Endothelial cell of umbilical vein (primary cell): Measurements from ENCODE around the gene PSMC3.

Source experiments
- EZH2 ChIP-seq: IDR thresholded peaks from 2 replicates; pipeline ENCODE4 v1.6.1; 2012; ENCODE audit warnings: borderline replicate concordance, low read depth, mild to moderate bottlenecking, moderate library complexity, low read length, inconsistent platforms; ENCODE audit not compliant: severe bottlenecking
- FOS ChIP-seq: IDR thresholded peaks from 2 replicates; pipeline ENCODE4 v1.6.1; 2011; ENCODE audit warnings: mild to moderate bottlenecking, low read length, moderate library complexity, borderline replicate concordance; ENCODE audit not compliant: insufficient read depth
- GATA2 ChIP-seq: IDR thresholded peaks from 2 replicates; pipeline ENCODE4 v1.7.0; 2011; ENCODE audit warnings: low read depth, mild to moderate bottlenecking, moderate library complexity, mixed read lengths, low read length; ENCODE audit not compliant: insufficient read length, insufficient read depth
- JUN ChIP-seq: IDR thresholded peaks from 2 replicates; pipeline ENCODE4 v1.6.1; 2011; ENCODE audit warnings: borderline replicate concordance, low read depth; ENCODE audit not compliant: insufficient read length, insufficient read depth
- MYC ChIP-seq: IDR thresholded peaks from one replicate; pipeline ENCODE4 v1.6.1; 2011; ENCODE audit warnings: mild to moderate bottlenecking, low read depth, low read length
- POLR2A ChIP-seq: IDR thresholded peaks from 2 replicates; pipeline ENCODE4 v1.6.1; 2012; ENCODE audit warnings: low read depth, mild to moderate bottlenecking, control low read depth, low read length
- POLR2AphosphoS5 ChIP-seq: IDR thresholded peaks from 2 replicates; pipeline ENCODE4 v1.6.1; 2012; ENCODE audit warnings: low read depth, mild to moderate bottlenecking, control low read depth, low read length, moderate library complexity; ENCODE audit not compliant: insufficient read depth
- TF ChIP-seq, protein P1 (sequence below), 2 donors: IDR thresholded peaks; 1 replicate in 1 of 2; 2 replicates in 1 of 2; pipeline ENCODE4 v1.5.1; 2011; ENCODE audit warnings: low read length in 2 of 2, mild to moderate bottlenecking in 2 of 2, moderate library complexity in 2 of 2, control low read depth in 1 of 2, inconsistent platforms in 1 of 2, low read depth in 1 of 2; ENCODE audit not compliant: insufficient read depth in 1 of 2; ENCODE audit errors: extremely low read depth in 1 of 2
- TF ChIP-seq, protein P2 (sequence below): IDR thresholded peaks from 2 replicates; pipeline ENCODE4 v1.6.1; 2011; ENCODE audit not compliant: insufficient read depth, insufficient read length

DNA sequence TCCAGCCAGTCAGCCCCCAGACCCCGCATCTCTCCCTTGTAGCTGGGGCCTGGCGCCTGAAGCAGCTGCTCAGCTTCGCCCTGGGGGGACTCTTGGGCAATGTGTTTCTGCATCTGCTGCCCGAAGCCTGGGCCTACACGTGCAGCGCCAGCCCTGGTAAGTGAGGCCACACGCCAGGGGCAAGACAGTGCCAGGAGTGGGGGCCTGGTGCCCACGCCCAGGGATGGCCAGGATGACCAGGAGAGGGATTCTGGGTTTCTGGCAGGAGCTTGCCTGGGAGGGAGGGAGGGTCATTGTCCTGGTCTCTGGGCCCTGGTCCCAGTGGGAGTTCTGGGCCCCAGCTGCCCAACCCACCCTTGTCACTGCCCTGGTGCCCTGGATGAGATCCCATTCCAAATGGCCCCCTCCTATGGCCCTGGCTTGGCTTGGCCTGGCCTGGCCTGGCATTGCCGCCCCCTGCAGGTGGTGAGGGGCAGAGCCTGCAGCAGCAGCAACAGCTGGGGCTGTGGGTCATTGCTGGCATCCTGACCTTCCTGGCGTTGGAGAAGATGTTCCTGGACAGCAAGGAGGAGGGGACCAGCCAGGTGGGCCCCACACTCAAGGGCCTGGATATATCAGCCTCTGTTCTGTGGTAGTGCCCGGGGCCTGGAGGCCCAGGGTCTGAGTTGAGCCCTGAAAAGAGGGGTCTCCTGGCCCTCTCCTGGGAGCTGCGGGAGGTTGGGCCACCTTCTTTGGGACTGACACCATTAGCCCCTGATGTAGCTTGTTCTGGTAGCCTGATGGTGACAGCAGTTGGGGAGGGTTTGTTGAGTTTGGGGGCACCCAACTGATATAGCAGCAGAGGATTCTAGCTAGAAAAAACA, 14.1 kb downstream of the PSMC3 start:
- TF ChIP-seq GATA2 (no peak), POLR2A (no peak), POLR2AphosphoS5 (no peak), EZH2 (no peak), FOS (no peak), JUN (no peak), MYC (no peak)
- TF ChIP-seq, protein P1, sequence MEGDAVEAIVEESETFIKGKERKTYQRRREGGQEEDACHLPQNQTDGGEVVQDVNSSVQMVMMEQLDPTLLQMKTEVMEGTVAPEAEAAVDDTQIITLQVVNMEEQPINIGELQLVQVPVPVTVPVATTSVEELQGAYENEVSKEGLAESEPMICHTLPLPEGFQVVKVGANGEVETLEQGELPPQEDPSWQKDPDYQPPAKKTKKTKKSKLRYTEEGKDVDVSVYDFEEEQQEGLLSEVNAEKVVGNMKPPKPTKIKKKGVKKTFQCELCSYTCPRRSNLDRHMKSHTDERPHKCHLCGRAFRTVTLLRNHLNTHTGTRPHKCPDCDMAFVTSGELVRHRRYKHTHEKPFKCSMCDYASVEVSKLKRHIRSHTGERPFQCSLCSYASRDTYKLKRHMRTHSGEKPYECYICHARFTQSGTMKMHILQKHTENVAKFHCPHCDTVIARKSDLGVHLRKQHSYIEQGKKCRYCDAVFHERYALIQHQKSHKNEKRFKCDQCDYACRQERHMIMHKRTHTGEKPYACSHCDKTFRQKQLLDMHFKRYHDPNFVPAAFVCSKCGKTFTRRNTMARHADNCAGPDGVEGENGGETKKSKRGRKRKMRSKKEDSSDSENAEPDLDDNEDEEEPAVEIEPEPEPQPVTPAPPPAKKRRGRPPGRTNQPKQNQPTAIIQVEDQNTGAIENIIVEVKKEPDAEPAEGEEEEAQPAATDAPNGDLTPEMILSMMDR (IDR thresholded peaks at IDR 0.05; ENCODE audit: extremely low read depth in 1 of 2, insufficient read depth in 1 of 2, low read depth in 1 of 2, low read length in 2 of 2), result peak; percentile 84 to 96
- TF ChIP-seq, protein P2, sequence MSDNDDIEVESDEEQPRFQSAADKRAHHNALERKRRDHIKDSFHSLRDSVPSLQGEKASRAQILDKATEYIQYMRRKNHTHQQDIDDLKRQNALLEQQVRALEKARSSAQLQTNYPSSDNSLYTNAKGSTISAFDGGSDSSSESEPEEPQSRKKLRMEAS, result no peak
